NCI-H2171 (cell line): Measurements from ENCODE around the gene ADIRF.
A peak's percentile ranks its signal among the peaks of the same experiment; 100 is the strongest.
"Not testable (repeated sequence)": the region's sequence is repeated elsewhere in the genome, so short reads cannot be mapped to it uniquely, and the experiment has no call there.

Experiments used
- DNase-seq: peaks from one replicate; lab custom pipeline; 2025; lab: John Stamatoyannopoulos, UW

Gene ADIRF

GRCh38 chr10:86968271-86968993, at the start of gene ADIRF:
TSS of gene ADIRF (plus strand) at chr10:86968482. CDS start at chr10:86968545, 63 bp downstream.
- DNase-seq: peak; percentile 68

GRCh38 chr10:86922553-86922961, 45.7 kb upstream of the ADIRF start:
- no peak for DNase-seq

- no peak for DNase-seq
These were observed 38.6 kb upstream of the ADIRF start for GRCh38 chr10:86929468-86930380.

GRCh38 chr10:86931872-86932271, 36.4 kb upstream of the ADIRF start:
- DNase-seq: no peak

- DNase-seq: no peak
These were observed 35.6 kb upstream of the ADIRF start for GRCh38 chr10:86932674-86933073.

GRCh38 chr10:86934162-86934711, 34.0 kb upstream of the ADIRF start:
- DNase-seq: not testable (repeated sequence)

GRCh38 chr10:86936661-86937501, 31.4 kb upstream of the ADIRF start:
- no peak for DNase-seq

- no peak for DNase-seq
These were observed 30.7 kb upstream of the ADIRF start for GRCh38 chr10:86937502-86938154.

GRCh38 chr10:86938260-86938659, 30.0 kb upstream of the ADIRF start:
- DNase-seq: no peak

GRCh38 chr10:86940076-86940475, 28.2 kb upstream of the ADIRF start:
- DNase-seq: not testable (repeated sequence)

- no peak for DNase-seq
These were observed 27.6 kb upstream of the ADIRF start for GRCh38 chr10:86940677-86941076.

GRCh38 chr10:86941426-86941825, 26.9 kb upstream of the ADIRF start:
- DNase-seq: no peak

GRCh38 chr10:86941991-86942421, 26.3 kb upstream of the ADIRF start:
- no peak for DNase-seq

GRCh38 chr10:86942441-86943315, 25.6 kb upstream of the ADIRF start:
- no peak for DNase-seq

- DNase-seq: no peak
These were observed 24.8 kb upstream of the ADIRF start for GRCh38 chr10:86943316-86944030.

GRCh38 chr10:86944031-86944419, 24.3 kb upstream of the ADIRF start:
- DNase-seq: no peak

- no peak for DNase-seq
These were observed 23.8 kb upstream of the ADIRF start for GRCh38 chr10:86944471-86944870.

- DNase-seq: no peak
These were observed 23.4 kb upstream of the ADIRF start for GRCh38 chr10:86944907-86945306.

GRCh38 chr10:86945361-86946212, 22.7 kb upstream of the ADIRF start:
- DNase-seq: no peak
